GM19099 (cell line): ENCODE results near the gene MBNL3.

ENCODE experiments used
- POLR2A ChIP-seq: IDR thresholded peaks from 3 replicates; pipeline ENCODE4 v1.6.1; 2011; ENCODE audit warnings: low read depth; ENCODE audit not compliant: insufficient read length; ENCODE audit errors: extremely low read depth

Gene MBNL3, protein sequence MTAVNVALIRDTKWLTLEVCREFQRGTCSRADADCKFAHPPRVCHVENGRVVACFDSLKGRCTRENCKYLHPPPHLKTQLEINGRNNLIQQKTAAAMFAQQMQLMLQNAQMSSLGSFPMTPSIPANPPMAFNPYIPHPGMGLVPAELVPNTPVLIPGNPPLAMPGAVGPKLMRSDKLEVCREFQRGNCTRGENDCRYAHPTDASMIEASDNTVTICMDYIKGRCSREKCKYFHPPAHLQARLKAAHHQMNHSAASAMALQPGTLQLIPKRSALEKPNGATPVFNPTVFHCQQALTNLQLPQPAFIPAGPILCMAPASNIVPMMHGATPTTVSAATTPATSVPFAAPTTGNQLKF

DNA sequence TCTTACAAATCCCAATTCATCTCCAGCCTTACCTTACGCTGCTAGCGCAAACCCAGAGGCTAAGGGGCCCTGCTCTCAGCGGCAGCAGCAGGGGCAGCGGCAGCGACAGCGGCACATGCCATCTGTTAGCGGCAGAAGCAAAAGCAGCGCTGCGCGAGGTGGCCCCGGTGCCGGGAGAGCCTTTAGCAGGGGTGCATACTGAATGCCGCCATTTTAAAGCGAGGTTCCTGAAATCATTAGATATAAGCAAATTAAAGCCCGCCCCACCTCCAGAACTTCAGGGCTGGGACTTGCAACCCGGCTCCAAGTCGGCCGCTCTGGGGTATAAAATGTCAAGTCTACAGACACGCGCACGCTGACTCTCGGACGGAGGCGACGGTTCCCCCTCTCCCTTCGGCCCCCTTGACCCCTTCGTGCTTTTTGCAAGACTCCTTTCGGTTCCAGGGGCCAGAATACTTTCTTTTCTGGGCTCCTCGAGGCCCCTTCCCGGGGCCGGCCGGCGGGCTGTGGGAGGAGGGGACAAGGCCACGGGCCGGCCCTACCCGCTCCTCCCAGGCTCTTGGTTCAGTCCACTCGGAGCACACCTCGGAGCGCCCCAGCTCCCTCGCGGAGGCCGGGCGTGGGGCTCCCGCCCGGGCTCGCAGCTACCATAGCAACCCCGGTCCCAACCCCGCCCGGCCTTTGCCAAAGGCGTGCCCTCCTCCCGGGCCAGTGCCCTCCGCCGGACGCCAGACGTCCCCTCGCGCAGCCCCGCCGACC, at the start of gene MBNL3:
Gene MBNL3, minus strand, starts transcription at position 220 of the 759 bp plus-strand sequence. CDS start 49,427 bp downstream, outside the sequence.
- TF ChIP-seq POLR2A, result peak; percentile 64

DNA sequence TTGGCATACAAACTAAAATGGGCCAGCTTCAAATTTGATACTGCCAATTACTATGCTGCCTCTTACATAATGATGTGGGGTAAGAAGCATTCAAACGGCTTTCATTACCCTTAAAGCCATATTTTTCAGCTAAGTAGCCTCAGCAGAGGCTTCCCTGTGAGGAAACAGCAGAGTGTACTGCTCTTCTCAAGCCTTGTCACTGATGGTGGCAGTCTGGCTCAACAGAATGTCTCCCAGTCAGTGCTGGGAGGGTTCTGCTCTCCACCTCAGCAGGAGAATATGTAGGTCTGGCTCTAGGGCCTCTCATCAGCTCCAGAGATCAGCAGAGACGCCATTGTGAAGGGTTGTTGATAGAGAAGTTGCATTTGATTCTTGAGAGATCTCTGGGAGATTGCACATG, 44.6 kb upstream of the MBNL3 start:
- TF ChIP-seq POLR2A, result no peak

DNA sequence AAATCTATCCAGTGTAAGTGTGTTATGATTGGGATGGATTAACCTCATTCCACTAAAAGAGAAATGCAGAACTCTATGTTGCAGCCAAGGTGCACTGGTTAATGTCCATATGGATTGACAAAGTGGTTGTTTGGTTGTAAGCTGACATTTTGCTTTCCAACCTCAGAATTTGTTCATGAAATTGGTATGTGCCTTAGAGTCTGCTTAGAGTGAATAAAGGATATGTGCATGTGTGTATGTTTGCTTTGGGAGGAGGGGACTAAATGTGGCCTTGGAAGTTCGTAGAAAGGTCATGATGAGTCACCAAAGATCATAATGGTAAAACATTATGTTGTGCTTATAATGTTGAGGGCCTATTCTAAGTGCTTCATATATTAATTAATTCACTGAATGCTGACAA, 44.1 kb upstream of the MBNL3 start:
- no peak for TF ChIP-seq POLR2A

DNA sequence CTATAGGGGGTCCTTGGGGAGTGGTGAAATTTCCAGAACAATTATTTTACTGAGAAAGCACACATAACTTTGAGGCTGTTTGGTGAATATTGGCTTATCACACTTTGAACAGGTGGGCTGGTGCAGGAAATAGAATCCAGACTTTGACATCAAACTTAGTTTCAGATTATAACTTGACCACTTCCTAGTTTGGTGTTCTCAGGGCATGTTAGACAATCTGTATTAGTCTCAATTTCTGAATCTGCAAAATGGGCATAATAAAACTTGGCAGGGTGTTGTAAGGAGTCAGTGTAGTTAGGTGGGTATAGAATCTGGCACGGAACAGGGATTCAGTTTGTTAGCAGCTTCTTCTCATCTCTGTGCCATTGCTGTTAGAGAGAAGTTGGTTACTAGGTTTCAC, 43.3 kb upstream of the MBNL3 start:
- no peak for TF ChIP-seq POLR2A

DNA sequence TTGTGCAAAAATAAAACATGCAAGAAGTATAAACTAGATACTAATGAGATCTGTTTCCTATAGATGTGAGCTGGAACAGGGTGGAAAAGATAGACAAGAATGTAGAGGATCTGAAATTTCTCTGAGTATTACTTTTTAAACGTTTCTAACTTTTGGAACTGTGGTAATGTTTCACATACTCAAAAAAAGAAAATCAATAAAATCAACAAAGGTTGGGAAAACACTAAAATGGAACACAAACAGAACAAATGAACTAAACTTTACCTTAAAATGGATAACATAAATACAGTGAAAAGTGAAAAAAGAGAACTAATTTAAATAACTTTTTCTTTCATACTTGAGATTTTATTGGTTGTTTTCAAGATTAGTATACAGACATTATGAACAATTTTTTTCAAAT, 32.0 kb upstream of the MBNL3 start:
- no peak for TF ChIP-seq POLR2A

DNA sequence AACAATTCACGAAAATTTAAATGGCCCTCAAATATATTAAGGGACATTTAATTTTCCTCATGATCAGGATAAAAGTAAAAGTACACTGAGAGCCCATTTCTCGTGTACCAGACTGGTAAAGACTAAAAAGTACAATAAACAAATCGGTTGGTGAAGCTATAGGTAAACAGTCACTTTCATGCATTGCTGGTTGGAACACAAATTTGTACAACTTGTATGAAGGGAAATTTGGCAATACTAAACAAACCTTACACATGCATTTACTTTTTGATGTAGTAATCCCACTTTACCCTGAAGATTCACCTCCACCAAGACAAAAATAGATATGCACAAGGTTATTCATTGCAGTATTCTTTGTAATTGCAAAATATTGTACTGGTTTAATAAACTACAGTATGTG, 31.4 kb upstream of the MBNL3 start:
- TF ChIP-seq POLR2A, result no peak

DNA sequence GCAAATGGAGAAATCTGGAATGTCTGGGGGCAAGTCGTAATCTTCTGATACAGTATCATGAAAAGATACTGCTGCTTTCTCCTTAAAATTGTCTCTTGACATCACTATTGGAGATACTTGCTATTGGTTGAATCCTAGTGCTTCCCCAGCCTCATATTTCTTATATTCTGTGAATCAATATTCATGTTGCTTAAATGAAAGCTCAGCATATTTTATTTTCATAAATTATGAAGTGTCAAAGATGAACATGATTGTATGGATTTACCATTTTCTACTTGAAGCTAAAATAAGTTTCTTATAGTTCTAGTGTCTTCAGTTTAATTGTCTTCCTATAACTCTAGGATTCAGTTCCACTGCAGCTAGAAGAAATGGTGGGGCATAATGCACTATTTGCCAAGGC, 29.6 kb upstream of the MBNL3 start:
- TF ChIP-seq POLR2A, result no peak

DNA sequence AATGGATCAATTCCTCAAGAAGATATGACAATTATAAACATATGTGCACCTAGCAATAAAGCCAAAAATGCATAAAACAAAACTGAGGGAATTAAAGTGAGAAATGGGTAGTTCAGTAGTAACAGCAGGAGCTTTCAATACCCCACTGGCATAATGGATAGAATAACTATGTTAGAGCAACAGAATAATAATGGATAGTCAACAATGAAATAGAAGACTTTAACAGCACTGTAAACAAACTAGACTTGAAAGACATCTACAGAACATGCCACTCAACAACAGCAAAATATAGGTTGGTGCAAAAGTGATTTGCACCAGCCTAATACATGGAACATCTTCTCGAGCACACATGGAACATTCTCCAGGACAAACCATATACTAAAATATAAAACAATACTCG, 20.0 kb upstream of the MBNL3 start:
- no peak for TF ChIP-seq POLR2A

DNA sequence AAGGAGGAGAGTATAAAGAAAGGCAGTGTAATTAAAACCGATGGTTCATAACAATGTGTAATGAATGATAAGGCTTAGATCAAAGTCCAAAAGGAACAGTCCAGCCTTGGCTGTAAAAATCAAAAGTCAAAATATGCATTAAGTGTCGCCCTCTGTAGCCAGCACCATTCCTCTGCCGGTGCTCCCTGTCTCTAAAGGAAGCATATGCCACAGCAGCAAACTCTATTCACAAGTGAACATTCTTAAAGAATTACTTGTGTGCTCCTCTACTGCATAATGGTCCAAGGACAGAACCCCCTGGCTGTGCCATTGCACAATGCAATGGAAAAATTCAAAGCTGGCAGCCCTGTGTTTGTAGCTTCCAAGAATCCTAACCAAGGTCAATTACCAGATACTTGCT, 16.3 kb upstream of the MBNL3 start:
- no peak for TF ChIP-seq POLR2A

DNA sequence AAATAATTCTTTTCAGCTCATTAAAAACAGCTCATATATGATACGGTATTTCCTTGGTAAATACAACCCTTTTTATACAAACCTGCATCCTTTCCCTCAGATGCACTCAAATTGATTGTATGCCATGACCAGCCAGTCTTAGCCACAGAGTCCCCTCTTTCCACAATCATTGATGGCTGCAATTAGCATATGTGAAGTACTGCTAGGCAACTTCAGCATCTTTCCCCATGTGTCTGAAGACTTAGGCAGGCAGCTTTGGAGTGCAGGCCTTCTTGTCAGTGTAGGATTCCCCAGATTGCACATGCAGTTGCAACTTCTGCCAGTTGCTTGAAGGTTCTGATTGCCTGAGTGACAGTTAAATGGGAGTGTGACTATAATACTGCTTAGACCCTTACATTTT, 15.6 kb upstream of the MBNL3 start:
- no peak for TF ChIP-seq POLR2A

DNA sequence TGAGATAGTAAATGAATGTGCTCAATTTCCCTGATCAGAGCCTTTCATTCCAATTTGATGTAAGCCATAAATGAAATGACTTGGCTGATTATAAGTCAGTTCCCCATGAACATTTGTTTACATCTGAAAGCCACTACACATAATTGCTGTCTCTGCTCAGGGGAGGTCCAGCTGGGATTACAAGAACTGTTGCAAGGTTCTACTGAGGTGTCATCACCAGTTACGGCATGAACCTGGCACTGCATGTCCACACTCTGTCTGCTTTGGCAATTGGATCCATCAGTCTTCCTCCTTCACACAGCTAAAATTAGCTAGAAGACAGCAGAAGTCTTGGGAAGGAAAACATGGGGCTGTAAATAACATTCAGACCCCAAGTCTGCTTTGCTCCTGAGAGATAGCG, 12.8 kb upstream of the MBNL3 start:
- no peak for TF ChIP-seq POLR2A

DNA sequence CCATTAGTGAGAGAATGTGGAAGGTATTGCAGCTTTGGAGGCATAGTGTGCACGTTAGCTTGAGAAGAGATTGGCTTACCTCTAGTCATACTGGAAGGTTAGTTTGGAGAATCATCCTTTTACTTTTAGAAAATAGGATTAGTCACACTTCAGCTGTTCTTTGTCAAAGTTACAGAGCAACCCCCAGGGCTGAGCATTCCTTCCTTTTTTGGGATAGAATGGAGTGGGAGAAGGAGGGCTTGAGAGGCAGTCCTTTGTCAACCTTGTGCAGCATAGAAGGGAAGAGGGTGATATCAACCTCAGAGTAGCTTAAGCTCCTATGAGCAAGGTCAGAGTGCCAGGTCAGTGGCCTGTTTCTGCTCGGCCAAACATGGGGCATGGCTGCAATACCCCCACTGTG, 8.6 kb upstream of the MBNL3 start:
- no peak for TF ChIP-seq POLR2A

DNA sequence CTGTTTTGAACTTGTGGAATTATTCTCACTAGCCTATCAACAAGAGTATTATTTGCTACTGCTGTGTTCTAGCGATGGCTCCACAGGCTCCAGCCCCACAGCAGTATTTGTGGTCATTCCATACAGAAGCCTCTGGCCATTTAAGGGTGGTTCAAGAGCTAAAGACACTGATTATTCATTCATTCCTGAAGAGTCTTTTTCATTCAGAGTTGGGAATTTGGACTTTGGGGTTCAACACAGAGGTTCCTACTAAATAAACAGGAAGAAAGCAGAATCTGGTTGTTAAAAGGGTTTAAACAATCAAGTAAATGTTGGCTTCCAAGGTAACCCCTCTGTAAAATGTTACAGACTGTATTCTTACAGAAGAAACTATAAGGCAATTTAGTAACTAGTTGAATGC, 4.3 kb upstream of the MBNL3 start:
- TF ChIP-seq POLR2A, result no peak

DNA sequence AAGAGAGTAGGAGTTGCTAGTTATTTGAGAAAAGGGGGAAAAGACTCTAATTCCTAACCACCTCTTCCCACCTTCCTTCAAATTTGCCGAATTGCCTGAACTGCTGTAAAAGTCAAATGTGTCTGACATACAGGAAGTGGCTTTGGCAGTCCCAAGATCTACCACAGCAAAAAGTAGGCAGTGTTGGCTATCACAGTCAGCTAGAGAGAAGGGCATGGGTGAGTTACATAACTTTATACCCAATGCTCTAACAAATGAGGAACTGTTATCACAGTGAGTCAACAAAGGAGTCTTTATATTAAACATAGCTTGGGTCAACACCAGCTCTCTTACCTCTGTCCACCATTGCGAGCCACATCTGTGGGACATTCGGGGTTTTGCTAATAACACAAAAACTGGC, 2.4 kb upstream of the MBNL3 start:
- no peak for TF ChIP-seq POLR2A

DNA sequence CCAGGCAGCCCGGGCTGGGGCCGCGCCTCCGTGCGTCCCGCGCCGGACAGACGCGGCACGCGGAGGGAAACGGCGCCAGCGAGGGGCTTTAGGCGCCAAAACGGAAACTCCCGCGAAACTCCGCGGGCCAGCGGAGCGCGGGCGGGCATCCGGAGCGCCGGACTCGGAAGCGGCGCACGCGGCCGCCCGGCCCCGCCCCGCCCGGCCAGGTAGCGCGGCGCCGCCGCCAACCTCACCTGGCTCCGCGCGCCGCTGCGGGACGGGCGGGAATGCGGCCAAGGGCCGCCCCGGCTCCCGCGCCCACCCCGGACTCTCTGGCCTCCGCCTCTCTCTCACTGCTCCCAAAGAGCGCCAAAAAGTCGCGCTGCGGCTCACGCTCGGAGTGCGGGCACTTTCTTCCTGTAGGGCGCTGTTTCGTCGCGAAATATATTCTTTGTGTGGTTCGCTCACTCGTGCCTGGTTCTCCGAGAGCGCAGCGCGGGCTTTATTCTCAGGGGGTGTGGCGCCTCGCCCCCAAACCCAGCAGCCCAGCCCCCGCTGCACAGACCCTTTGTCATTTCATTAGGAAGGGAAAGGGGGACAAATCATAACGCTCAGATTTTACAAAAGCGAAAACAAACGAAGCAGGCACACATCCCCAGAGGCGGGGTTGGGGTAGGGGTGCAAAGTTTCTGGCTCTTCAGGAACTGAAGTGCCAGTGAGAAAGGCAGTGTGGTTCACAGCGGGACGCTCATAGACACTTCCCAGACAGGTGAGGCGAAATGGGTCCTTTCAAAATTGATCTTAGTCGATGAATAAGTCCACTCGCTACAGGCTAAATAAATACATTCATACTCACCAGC, 961 bp upstream of the MBNL3 start:
- TF ChIP-seq POLR2A, result no peak

DNA sequence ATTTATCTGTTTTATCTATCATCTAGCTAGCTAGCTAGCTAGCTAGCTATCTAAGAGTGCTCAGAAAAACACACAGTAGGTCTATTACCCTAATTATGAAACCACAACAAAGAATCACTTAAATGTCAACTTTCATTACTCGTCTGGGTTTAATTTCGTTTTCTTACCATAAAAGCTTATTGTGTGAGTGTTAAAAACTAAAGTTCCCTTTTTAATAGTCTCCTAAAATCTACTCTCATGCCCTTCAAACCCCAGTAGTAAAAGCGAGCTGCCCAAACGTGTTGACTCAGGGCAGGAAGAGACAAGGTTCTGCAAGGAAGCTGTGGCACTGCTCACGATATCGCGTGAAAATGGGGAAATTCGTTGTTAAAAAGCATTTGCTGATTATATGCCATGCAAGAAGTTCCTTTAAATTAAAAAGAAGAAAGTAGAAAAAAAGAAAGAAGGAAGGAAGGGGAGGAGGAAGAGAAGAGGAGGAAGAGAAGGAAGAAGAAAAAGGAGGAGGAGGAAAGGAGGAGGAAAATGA, 595 bp downstream of the MBNL3 start:
- TF ChIP-seq POLR2A, result no peak

DNA sequence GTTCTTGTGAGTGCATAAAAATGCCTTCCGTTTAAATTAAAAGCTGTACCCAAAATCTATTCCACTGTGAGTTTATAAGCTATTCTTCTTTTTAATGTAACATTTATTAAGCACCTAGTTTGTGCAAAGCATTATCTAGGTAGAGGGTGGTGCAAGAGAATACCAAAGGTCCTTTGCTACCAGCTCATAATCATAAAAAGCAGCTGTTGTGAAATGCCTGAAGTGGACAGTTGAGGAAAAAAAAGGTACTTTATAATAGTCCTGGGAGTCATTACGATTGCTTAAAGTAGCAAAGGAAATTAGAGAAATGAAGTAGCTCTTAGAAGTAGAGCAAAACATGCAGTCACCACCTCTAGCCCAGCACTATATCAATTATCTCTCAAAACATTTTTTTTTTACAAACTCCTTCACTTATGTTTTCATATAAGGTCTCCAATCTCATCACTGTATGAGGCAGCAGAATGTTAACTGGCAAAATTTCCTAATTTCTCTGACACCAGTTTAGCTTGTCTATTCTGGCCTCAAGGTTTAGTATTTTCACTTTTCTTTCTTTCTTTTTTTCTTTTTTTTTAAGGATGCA, 2.1 kb downstream of the MBNL3 start:
- no peak for TF ChIP-seq POLR2A
